Endometrial microvascular endothelial cells (primary cell): ENCODE measurements around the gene SIGLEC14. TPM values are rescaled to one million over a fixed set of nuclear protein-coding genes. Genes with fewer than 3 reads are reported as not detected.

ENCODE experiments used
- in situ Hi-C: cut with HindIII; loops from 2 replicates; pipeline ENCODE4 v1.10.0; 2017; ENCODE audit warnings: low sequenced_read_pairs, low pct_unique_long_range_greater_than_20kb; ENCODE audit errors: inconsistent ontology term
- total RNA-seq: library from RNA; depleted of rRNA; stranded (reverse); fragments of >200 nt; gene quantifications from one replicate; pipeline ENCODE4 v1.2.3, GENCODE V29; 2015; ENCODE audit errors: inconsistent ontology term

The SIGLEC14 gene
- total RNA-seq, 1 donor from 2014 or later, result 0.28 TPM

GRCh38 chr19:51593138-51593890 is 53.3 kb downstream of the SIGLEC14 start:
- in situ Hi-C loops, result no loop called here

Other genes with a start within 250 kb of the SIGLEC14 start
- not detected for gene SIGLEC10, start 229.2 kb downstream of the SIGLEC14 start, total RNA-seq
- not detected for gene SIGLEC8, start 188.4 kb downstream of the SIGLEC14 start, total RNA-seq
- not detected for gene CEACAM18, start 168.3 kb downstream of the SIGLEC14 start, total RNA-seq
- gene SIGLEC12, start 145.0 kb downstream of the SIGLEC14 start, total RNA-seq, result not detected
- not detected for gene SIGLEC6, start 115.2 kb downstream of the SIGLEC14 start, total RNA-seq
- gene ZNF175, start 75.5 kb downstream of the SIGLEC14 start, total RNA-seq, result 7.0 TPM
- gene SIGLEC5, start 16.4 kb downstream of the SIGLEC14 start, total RNA-seq, result not detected
- 21.5 TPM for gene SPACA6, start 46.5 kb upstream of the SIGLEC14 start, total RNA-seq
- gene HAS1, start 77.2 kb upstream of the SIGLEC14 start, total RNA-seq, result not detected
- gene FPR1, start 105.1 kb upstream of the SIGLEC14 start, total RNA-seq, result not detected
- gene FPR2, start 114.4 kb upstream of the SIGLEC14 start, total RNA-seq, result not detected
- gene FPR3, start 148.3 kb upstream of the SIGLEC14 start, total RNA-seq, result not detected
- gene ZNF577, start 241.1 kb upstream of the SIGLEC14 start, total RNA-seq, result 6.5 TPM